Smooth muscle cell (in vitro differentiated cells): ENCODE data around the gene ABHD17A. TPM values are rescaled to one million over a fixed set of nuclear protein-coding genes. Genes with fewer than 3 reads are reported as not detected.

Experiments
- DNase-seq: peaks from one replicate; lab custom pipeline; 2025; ENCODE audit not compliant: unreplicated experiment; lab: John Stamatoyannopoulos, UW
- H2AFZ ChIP-seq: fragments of 200-600 bp; sonication (generic); 2 replicates; pipeline ENCODE4 v1.6.0; 2016; ENCODE audit warnings: antibody characterized with exemption, low read depth, mild to moderate bottlenecking
- H3F3A ChIP-seq: fragments of 200-600 bp; sonication (generic); 2 replicates; pipeline ENCODE4 v1.6.0; 2017; ENCODE audit warnings: antibody characterized with exemption, low read depth
- H3K27ac ChIP-seq: fragments of 200-600 bp; sonication (generic); 2 replicates; pipeline ENCODE4 v1.5.1; 2016; ENCODE audit warnings: low read depth, mild to moderate bottlenecking
- H3K27me3 ChIP-seq: fragments of 200-600 bp; sonication (generic); 2 replicates; pipeline ENCODE4 v1.6.1; 2016; ENCODE audit warnings: low read depth, mild to moderate bottlenecking
- H3K36me3 ChIP-seq: fragments of 200-600 bp; sonication (generic); 2 replicates; pipeline ENCODE4 v1.5.1; 2016; ENCODE audit warnings: low read depth
- H3K4me1 ChIP-seq: fragments of 200-600 bp; sonication (generic); 2 replicates; pipeline ENCODE4 v1.5.1; 2016; ENCODE audit warnings: low read depth
- H3K4me2 ChIP-seq: fragments of 200-600 bp; sonication (generic); 2 replicates; pipeline ENCODE4 v1.6.0; 2016; ENCODE audit warnings: mild to moderate bottlenecking
- H3K4me3 ChIP-seq: fragments of 200-600 bp; sonication (generic); 2 replicates; pipeline ENCODE4 v1.5.1; 2016; ENCODE audit warnings: mild to moderate bottlenecking
- H3K79me2 ChIP-seq: fragments of 200-600 bp; sonication (generic); 2 replicates; pipeline ENCODE4 v1.6.0; 2016; ENCODE audit warnings: low read depth, mild to moderate bottlenecking
- H3K9ac ChIP-seq: fragments of 200-600 bp; sonication (generic); 2 replicates; pipeline ENCODE4 v1.6.0; 2016; ENCODE audit warnings: low read depth
- H3K9me3 ChIP-seq: fragments of 200-600 bp; sonication (generic); replicated peaks from 2 replicates; pipeline ENCODE4 v1.5.1; 2016; ENCODE audit warnings: low read depth
- H4K20me1 ChIP-seq: fragments of 200-600 bp; sonication (generic); 2 replicates; pipeline ENCODE4 v1.6.0; 2016; ENCODE audit warnings: low read depth
- WGBS: methylation state at CpG from one replicate; pipeline ENCODE4 v1.1.7; 2016; ENCODE audit warnings: low lambda C conversion rate; 5-methylcytosine and 5-hydroxymethylcytosine counted together
- polyA plus RNA-seq: library from polyadenylated mRNA; unstranded; fragments of >200 nt; fragmentation: Nextera tagmentation; extraction: Ambion mirVana; gene quantifications from 2 replicates; pipeline ENCODE4 v1.2.1, GENCODE V29; 2016
- total RNA-seq: library from RNA; depleted of rRNA; stranded (reverse); fragments of >200 nt; gene quantifications from 2 replicates; pipeline ENCODE4 v1.2.3, GENCODE V29; 2014
- TF ChIP-seq, protein P1 (sequence below): fragments of 200-600 bp; sonication (generic); IDR thresholded peaks from 2 replicates; pipeline ENCODE4 v1.5.1; 2017; ENCODE audit warnings: borderline replicate concordance, mild to moderate bottlenecking, antibody characterized with exemption; ENCODE audit not compliant: insufficient read depth, poor library complexity, severe bottlenecking

The ABHD17A gene
- total and polyA plus RNA-seq, 2 experiments from 2014 or later, result 42.9 to 106 TPM

DNA sequence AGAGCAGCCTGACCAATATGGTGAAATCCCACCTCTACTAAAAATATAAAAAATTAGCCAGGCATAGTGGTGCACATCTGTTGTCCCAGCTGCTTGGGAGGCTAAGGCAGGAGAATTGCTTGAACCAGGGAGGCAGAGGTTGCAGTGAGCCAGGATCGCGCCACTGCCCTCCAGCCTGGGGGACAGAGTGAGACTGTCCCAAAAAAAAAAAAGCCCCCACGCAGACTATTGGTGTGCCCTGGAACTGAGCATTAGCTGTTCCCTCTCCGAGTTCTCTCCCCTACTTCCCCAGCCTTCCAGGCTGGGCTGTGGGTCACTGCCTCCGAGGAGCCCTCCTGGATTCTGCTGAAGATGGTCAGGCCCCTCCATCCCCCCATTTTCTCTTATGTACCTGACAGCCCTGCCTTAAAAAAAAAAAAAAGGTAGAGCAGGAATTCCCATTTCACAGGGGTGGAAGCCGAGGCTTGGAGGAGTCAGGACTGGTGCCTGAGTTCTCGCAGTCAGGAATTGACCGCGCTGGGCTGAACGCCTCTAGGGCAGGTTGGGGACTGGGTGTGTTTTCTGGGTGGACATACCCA is 21.8 kb upstream of the ABHD17A start:
- no peak for DNase-seq
- H3K36me3 ChIP-seq, result no peaks in the 10 kb centered on the region
- H4K20me1 ChIP-seq, result peaks cover 51% of the 10 kb centered on the region
- H3F3A ChIP-seq, result peaks cover 10% of the 10 kb centered on the region
- H3K9ac ChIP-seq, result no peak overlapping the region
- TF ChIP-seq, protein P1, sequence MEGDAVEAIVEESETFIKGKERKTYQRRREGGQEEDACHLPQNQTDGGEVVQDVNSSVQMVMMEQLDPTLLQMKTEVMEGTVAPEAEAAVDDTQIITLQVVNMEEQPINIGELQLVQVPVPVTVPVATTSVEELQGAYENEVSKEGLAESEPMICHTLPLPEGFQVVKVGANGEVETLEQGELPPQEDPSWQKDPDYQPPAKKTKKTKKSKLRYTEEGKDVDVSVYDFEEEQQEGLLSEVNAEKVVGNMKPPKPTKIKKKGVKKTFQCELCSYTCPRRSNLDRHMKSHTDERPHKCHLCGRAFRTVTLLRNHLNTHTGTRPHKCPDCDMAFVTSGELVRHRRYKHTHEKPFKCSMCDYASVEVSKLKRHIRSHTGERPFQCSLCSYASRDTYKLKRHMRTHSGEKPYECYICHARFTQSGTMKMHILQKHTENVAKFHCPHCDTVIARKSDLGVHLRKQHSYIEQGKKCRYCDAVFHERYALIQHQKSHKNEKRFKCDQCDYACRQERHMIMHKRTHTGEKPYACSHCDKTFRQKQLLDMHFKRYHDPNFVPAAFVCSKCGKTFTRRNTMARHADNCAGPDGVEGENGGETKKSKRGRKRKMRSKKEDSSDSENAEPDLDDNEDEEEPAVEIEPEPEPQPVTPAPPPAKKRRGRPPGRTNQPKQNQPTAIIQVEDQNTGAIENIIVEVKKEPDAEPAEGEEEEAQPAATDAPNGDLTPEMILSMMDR, result no peak
- no peaks in the 10 kb centered on the region for H3K27me3 ChIP-seq
- peaks cover 5% of the 10 kb centered on the region for H3K4me1 ChIP-seq
- H3K79me2 ChIP-seq, result peaks cover 66% of the 10 kb centered on the region
- no peak overlapping the region for H2AFZ ChIP-seq
- H3K4me2 ChIP-seq, result peak overlapping the region; percentile 31
- peak overlapping the region; percentile 38 for H3K27ac ChIP-seq
- 86% methylated on average over 10 of the region's 10 CpGs for WGBS
- no peaks in the 10 kb centered on the region for H3K9me3 ChIP-seq
- no peak overlapping the region for H3K4me3 ChIP-seq

DNA sequence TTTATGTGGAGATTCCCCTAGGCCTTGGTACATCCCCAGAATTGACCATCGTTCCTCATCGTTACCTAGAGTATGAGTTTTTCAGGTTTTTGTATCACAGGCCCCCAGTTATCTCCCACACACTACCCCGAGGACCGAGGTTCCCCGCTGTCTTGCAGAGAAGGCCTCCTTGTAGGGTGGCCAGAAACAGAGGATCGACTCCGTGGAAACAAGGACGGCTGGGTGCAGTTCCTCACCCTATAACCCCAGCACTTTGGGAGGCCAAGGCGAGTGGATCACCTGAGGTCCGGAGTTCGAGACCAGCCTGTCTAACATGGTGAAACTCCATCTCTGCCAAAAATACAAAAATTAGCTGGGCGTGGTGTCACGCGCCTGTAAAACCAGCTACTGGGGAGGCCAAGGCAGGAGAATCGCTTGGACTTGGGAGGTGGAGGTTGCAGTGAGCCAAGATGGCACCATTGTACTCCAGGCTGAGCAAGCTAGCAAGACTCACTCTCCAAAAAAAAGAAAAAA is 20.6 kb upstream of the ABHD17A start:
- peaks cover 54% of the 10 kb centered on the region for H3K79me2 ChIP-seq

GRCh38 chr19:1905110-1905862 is 20.0 kb upstream of the ABHD17A start, which contains the start of the genes ADAT3 and SCAMP4:
TSS of gene ADAT3 (plus strand) at chr19:1905399. CDS start at chr19:1912048, 6,649 bp downstream.
TSS of gene SCAMP4 (plus strand) at chr19:1905399. CDS start at chr19:1915020, 9,621 bp downstream.
- TF ChIP-seq, protein P1, result no peak

More for the DNA sequence above, 20.6 kb upstream of the ABHD17A start:
- Histone ChIP-seq H3K27ac (peak overlapping the region; percentile 20), H3K4me3 (peak overlapping the region; percentile 67), H3K4me1 (peaks cover 5% of the 10 kb centered on the region), H3K4me2 (peak overlapping the region; percentile 82), H3F3A (peaks cover 10% of the 10 kb centered on the region), H2AFZ (no peak overlapping the region), H3K9ac (peak overlapping the region; percentile 79), H3K27me3 (no peaks in the 10 kb centered on the region), H4K20me1 (peaks cover 39% of the 10 kb centered on the region), H3K36me3 (no peaks in the 10 kb centered on the region), H3K9me3 (no peaks in the 10 kb centered on the region)
- WGBS, result 89% methylated on average over 15 of the region's 15 CpGs
- TF ChIP-seq, protein P1, result no peak
- DNase-seq, result no peak

More at GRCh38 chr19:1905110-1905862, 20.0 kb upstream of the ABHD17A start, which contains the start of the genes ADAT3 and SCAMP4:
- H4K20me1 ChIP-seq, result peaks cover 33% of the 10 kb centered on the region
- no peaks in the 10 kb centered on the region for H3K9me3 ChIP-seq
- peak within 1 kb of the TSS; percentile 67 for H3K4me3 ChIP-seq
- no peaks in the 10 kb centered on the region for H3K27me3 ChIP-seq
- no peaks in the 10 kb centered on the region for H3K36me3 ChIP-seq
- peaks cover 5% of the 10 kb centered on the region for H3K4me1 ChIP-seq
- peak; percentile 93 for DNase-seq
- H2AFZ ChIP-seq, result peak within 1 kb of the TSS; percentile 53
- peaks cover 10% of the 10 kb centered on the region for H3F3A ChIP-seq
- H3K27ac ChIP-seq, result peak within 1 kb of the TSS; percentile 63
- WGBS, result 1% methylated on average over 64 of the region's 92 CpGs
- peak within 1 kb of the TSS; percentile 79 for H3K9ac ChIP-seq
- H3K4me2 ChIP-seq, result peak within 1 kb of the TSS; percentile 82
- H3K79me2 ChIP-seq, result peaks cover 48% of the 10 kb centered on the region
